Measurements from ENCODE around the gene UBN1. TPM values are rescaled to one million over a fixed set of nuclear protein-coding genes. Genes with fewer than 3 reads are reported as not detected.

The UBN1 gene
- total and polyA plus RNA-seq, 2 of the 13 experiments (the other 11 are each of a cell fraction or from before 2014, with no cell fraction given): 10.6 to 23.5 TPM

DNA sequence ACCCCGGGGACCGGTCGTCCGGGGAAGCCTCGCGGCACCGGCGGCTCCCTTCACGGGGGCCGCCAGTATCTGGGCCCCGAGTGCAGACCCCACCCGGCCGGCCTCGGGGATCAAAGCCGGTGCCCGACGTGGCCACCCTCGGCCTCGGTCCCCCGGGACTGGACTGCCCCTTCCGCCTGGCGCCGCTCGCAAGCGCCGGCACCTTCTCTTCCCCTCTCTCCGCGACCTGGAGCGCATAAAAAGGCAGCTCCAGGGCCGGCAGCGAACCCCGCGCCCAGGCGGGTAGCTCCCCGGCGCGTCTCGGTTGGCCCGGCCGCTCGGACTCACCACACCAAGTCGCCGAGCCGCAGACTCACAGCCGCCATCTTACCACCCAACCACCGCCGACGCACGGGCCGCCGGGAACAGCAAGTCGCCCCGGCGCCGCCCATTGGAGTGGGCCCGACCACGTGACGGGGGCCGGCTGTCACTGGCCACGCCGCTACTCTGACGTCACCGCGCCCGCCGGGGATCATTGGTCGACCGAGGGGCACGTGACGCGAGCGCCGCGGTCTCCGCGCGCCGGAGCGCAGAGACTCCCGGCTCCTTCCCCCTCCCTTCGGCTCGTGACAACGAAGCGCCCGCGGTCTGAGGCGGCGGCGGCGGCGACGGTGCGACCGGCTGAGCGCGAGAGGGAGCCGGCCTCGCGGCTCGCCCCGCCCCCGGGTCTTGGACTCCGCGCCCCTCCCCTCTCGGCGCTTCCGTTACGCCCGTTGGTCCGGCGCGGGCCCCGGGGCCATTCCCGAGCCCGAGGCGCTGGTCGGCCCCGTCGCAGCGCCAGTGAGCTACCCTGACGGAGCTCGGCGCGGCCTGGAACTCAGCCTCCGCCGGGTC is at the start of gene UBN1, which contains the start of gene GLYR1 (continued):
- TF ChIP-seq, protein P1, sequence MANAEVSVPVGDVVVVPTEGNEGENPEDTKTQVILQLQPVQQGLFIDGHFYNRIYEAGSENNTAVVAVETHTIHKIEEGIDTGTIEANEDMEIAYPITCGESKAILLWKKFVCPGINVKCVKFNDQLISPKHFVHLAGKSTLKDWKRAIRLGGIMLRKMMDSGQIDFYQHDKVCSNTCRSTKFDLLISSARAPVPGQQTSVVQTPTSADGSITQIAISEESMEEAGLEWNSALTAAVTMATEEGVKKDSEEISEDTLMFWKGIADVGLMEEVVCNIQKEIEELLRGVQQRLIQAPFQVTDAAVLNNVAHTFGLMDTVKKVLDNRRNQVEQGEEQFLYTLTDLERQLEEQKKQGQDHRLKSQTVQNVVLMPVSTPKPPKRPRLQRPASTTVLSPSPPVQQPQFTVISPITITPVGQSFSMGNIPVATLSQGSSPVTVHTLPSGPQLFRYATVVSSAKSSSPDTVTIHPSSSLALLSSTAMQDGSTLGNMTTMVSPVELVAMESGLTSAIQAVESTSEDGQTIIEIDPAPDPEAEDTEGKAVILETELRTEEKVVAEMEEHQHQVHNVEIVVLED (CRISPR knock-in tag; IDR thresholded peaks at IDR 0.05; ENCODE audit: borderline replicate concordance): peak; percentile 92
- TF ChIP-seq FOXM1 (CRISPR knock-in tag; IDR thresholded peaks at IDR 0.05) (no peak), POLR2AphosphoS2 (IDR thresholded peaks at IDR 0.05; ENCODE audit: low read depth, low read length) (no peak), YEATS2 (CRISPR knock-in tag; IDR thresholded peaks at IDR 0.05; ENCODE audit: borderline replicate concordance) (peak; percentile 46; the same call in 1 of the 2 replicates), ZNF263 (CRISPR knock-in tag; IDR thresholded peaks at IDR 0.05) (no peak), BRD4 (CRISPR knock-in tag; IDR thresholded peaks at IDR 0.05) (peak; percentile 73; the same call in 1 of the 2 replicates), NFYB (CRISPR knock-in tag; IDR thresholded peaks at IDR 0.05) (peak; percentile 98), ZNF232 (CRISPR knock-in tag; IDR thresholded peaks at IDR 0.05; ENCODE audit: borderline replicate concordance) (0 out of 2 replicates have a peak, but pooled peaks have one; percentile 45), NKX3-1 (CRISPR knock-in tag; IDR thresholded peaks at IDR 0.05) (peak; percentile 59; the same call in 1 of the 2 replicates), ZSCAN20 (CRISPR knock-in tag; IDR thresholded peaks at IDR 0.05; ENCODE audit: borderline replicate concordance) (peak; percentile 36; the same call in 1 of the 2 replicates), CBX5 (CRISPR knock-in tag; IDR thresholded peaks at IDR 0.05; ENCODE audit: borderline replicate concordance) (peak; percentile 28; the same call in 1 of the 2 replicates)
- TF ChIP-seq, protein P2, sequence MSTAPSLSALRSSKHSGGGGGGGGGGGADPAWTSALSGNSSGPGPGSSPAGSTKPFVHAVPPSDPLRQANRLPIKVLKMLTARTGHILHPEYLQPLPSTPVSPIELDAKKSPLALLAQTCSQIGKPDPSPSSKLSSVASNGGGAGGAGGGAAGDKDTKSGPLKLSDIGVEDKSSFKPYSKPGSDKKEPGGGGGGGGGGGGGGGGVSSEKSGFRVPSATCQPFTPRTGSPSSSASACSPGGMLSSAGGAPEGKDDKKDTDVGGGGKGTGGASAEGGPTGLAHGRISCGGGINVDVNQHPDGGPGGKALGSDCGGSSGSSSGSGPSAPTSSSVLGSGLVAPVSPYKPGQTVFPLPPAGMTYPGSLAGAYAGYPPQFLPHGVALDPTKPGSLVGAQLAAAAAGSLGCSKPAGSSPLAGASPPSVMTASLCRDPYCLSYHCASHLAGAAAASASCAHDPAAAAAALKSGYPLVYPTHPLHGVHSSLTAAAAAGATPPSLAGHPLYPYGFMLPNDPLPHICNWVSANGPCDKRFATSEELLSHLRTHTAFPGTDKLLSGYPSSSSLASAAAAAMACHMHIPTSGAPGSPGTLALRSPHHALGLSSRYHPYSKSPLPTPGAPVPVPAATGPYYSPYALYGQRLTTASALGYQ (CRISPR knock-in tag; IDR thresholded peaks at IDR 0.05): peak; percentile 51; the same call in 1 of the 2 replicates
- TF ChIP-seq, protein P3, sequence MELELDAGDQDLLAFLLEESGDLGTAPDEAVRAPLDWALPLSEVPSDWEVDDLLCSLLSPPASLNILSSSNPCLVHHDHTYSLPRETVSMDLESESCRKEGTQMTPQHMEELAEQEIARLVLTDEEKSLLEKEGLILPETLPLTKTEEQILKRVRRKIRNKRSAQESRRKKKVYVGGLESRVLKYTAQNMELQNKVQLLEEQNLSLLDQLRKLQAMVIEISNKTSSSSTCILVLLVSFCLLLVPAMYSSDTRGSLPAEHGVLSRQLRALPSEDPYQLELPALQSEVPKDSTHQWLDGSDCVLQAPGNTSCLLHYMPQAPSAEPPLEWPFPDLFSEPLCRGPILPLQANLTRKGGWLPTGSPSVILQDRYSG (CRISPR knock-in tag; IDR thresholded peaks at IDR 0.05): peak; percentile 44; the same call in 1 of the 2 replicates
- TF ChIP-seq, protein P4, sequence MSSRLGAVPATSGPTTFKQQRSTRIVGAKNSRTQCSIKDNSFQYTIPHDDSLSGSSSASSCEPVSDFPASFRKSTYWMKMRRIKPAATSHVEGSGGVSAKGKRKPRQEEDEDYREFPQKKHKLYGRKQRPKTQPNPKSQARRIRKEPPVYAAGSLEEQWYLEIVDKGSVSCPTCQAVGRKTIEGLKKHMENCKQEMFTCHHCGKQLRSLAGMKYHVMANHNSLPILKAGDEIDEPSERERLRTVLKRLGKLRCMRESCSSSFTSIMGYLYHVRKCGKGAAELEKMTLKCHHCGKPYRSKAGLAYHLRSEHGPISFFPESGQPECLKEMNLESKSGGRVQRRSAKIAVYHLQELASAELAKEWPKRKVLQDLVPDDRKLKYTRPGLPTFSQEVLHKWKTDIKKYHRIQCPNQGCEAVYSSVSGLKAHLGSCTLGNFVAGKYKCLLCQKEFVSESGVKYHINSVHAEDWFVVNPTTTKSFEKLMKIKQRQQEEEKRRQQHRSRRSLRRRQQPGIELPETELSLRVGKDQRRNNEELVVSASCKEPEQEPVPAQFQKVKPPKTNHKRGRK (CRISPR knock-in tag; IDR thresholded peaks at IDR 0.05): no peak
- TF ChIP-seq, protein P5, sequence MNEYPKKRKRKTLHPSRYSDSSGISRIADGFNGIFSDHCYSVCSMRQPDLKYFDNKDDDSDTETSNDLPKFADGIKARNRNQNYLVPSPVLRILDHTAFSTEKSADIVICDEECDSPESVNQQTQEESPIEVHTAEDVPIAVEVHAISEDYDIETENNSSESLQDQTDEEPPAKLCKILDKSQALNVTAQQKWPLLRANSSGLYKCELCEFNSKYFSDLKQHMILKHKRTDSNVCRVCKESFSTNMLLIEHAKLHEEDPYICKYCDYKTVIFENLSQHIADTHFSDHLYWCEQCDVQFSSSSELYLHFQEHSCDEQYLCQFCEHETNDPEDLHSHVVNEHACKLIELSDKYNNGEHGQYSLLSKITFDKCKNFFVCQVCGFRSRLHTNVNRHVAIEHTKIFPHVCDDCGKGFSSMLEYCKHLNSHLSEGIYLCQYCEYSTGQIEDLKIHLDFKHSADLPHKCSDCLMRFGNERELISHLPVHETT (CRISPR knock-in tag; conservative IDR thresholded peaks at IDR 0.05): peak; percentile 96
- TF ChIP-seq, protein P6, sequence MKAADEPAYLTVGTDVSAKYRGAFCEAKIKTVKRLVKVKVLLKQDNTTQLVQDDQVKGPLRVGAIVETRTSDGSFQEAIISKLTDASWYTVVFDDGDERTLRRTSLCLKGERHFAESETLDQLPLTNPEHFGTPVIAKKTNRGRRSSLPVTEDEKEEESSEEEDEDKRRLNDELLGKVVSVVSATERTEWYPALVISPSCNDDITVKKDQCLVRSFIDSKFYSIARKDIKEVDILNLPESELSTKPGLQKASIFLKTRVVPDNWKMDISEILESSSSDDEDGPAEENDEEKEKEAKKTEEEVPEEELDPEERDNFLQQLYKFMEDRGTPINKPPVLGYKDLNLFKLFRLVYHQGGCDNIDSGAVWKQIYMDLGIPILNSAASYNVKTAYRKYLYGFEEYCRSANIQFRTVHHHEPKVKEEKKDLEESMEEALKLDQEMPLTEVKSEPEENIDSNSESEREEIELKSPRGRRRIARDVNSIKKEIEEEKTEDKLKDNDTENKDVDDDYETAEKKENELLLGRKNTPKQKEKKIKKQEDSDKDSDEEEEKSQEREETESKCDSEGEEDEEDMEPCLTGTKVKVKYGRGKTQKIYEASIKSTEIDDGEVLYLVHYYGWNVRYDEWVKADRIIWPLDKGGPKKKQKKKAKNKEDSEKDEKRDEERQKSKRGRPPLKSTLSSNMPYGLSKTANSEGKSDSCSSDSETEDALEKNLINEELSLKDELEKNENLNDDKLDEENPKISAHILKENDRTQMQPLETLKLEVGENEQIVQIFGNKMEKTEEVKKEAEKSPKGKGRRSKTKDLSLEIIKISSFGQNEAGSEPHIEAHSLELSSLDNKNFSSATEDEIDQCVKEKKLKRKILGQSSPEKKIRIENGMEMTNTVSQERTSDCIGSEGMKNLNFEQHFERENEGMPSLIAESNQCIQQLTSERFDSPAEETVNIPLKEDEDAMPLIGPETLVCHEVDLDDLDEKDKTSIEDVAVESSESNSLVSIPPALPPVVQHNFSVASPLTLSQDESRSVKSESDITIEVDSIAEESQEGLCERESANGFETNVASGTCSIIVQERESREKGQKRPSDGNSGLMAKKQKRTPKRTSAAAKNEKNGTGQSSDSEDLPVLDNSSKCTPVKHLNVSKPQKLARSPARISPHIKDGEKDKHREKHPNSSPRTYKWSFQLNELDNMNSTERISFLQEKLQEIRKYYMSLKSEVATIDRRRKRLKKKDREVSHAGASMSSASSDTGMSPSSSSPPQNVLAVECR (CRISPR knock-in tag; IDR thresholded peaks at IDR 0.05; ENCODE audit: borderline replicate concordance): peak; percentile 77

Measured in HepG2 (cell line).